ENCODE measurements around the gene FAM170B.

The FAM170B gene

DNA sequence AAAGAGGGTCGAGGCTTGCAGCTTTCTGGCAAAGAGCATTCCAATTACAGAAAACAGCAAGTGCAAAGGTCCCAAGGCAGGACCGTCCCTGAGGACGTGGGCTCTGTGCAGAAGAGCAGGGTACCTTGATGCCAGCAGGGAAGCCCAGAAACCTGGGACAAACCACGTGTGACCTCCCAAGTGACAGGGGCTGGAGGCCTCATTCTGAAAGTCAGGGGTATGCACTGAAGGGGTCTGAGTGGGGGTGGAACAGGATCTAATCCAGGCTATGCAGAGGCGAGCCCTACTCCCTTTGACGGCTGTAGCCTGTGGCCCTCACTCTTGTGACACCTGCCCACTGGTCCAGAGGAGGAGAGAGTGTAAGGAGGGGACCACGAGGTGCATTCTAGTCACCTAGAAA lies 31.4 kb upstream of the FAM170B start:
- in situ Hi-C loops (cut with HindIII; ENCODE audit: low sequenced_read_pairs), result no loop called here
- no peak for DNase-seq (ENCODE audit: low read depth)
- TF ChIP-seq, protein P1, sequence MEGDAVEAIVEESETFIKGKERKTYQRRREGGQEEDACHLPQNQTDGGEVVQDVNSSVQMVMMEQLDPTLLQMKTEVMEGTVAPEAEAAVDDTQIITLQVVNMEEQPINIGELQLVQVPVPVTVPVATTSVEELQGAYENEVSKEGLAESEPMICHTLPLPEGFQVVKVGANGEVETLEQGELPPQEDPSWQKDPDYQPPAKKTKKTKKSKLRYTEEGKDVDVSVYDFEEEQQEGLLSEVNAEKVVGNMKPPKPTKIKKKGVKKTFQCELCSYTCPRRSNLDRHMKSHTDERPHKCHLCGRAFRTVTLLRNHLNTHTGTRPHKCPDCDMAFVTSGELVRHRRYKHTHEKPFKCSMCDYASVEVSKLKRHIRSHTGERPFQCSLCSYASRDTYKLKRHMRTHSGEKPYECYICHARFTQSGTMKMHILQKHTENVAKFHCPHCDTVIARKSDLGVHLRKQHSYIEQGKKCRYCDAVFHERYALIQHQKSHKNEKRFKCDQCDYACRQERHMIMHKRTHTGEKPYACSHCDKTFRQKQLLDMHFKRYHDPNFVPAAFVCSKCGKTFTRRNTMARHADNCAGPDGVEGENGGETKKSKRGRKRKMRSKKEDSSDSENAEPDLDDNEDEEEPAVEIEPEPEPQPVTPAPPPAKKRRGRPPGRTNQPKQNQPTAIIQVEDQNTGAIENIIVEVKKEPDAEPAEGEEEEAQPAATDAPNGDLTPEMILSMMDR (IDR thresholded peaks at IDR 0.05; ENCODE audit: low read depth, low read length, missing control alignments), result no peak

GRCh38 chr10:49164559-49165188 lies 30.9 kb upstream of the FAM170B start:
- DNase-seq (ENCODE audit: low read depth), result no peak
- TF ChIP-seq, protein P1 (IDR thresholded peaks at IDR 0.05; ENCODE audit: low read depth, low read length, missing control alignments), result peak; percentile 69
- no peak overlapping the region for H3K4me3 ChIP-seq (ENCODE audit: low read depth, low read length)
- in situ Hi-C loops (cut with HindIII; ENCODE audit: low sequenced_read_pairs), result no loop called here

More for the DNA sequence above, 31.4 kb upstream of the FAM170B start:
- no peak overlapping the region for H3K4me3 ChIP-seq (ENCODE audit: low read depth, low read length)

GRCh38 chr10:49163741-49164140 lies 29.9 kb upstream of the FAM170B start:
- TF ChIP-seq, protein P1 (IDR thresholded peaks at IDR 0.05; ENCODE audit: low read depth, low read length, missing control alignments), result no peak
- in situ Hi-C loops (cut with HindIII; ENCODE audit: low sequenced_read_pairs), result no loop called here
- H3K4me3 ChIP-seq (ENCODE audit: low read depth, low read length), result no peak overlapping the region
- DNase-seq (ENCODE audit: low read depth), result peak; percentile 28

GRCh38 chr10:49162761-49163310 lies 29.0 kb upstream of the FAM170B start:
- no peak overlapping the region for H3K4me3 ChIP-seq (ENCODE audit: low read depth, low read length)
- TF ChIP-seq, protein P1 (IDR thresholded peaks at IDR 0.05; ENCODE audit: low read depth, low read length, missing control alignments), result no peak
- no peak for DNase-seq (ENCODE audit: low read depth)
- in situ Hi-C loops (cut with HindIII; ENCODE audit: low sequenced_read_pairs), result no loop called here

DNA sequence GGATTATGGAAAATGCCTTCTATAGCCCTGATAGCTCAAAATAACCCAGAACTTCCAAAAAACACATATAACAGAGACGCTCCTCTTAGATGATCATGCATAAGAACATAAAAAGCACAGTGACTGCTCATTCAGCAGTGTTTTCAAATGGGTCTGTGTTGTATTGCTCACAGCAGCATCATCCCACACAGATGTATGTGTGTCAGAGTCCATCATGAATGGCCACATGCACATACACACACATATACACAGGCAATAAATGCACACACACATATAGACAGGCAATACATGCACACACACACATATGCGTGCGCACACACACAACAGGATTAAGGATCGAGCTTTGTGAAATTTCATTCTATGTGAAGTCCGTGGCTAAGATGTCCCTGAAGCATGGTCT lies 28.2 kb upstream of the FAM170B start:
- TF ChIP-seq, protein P1 (IDR thresholded peaks at IDR 0.05; ENCODE audit: low read depth, low read length, missing control alignments), result no peak
- no peak for DNase-seq (ENCODE audit: low read depth)
- in situ Hi-C loops (cut with HindIII; ENCODE audit: low sequenced_read_pairs), result no loop called here
- no peak overlapping the region for H3K4me3 ChIP-seq (ENCODE audit: low read depth, low read length)

GRCh38 chr10:49161411-49161997 lies 27.7 kb upstream of the FAM170B start:
- in situ Hi-C loops (cut with HindIII; ENCODE audit: low sequenced_read_pairs), result no loop called here
- no peak overlapping the region for H3K4me3 ChIP-seq (ENCODE audit: low read depth, low read length)
- TF ChIP-seq, protein P1 (IDR thresholded peaks at IDR 0.05; ENCODE audit: low read depth, low read length, missing control alignments), result peak; percentile 53
- peak; percentile 48 for DNase-seq (ENCODE audit: low read depth)
